HG02798 (cell line): ENCODE results near the gene SDC4.

ENCODE experiments used
- ATAC-seq: cut with Tn5 transposase; IDR thresholded peaks from one replicate; pipeline ENCODE4 v1.9.1; 2021; ENCODE audit warnings: mild to moderate bottlenecking; ENCODE audit not compliant: unreplicated experiment, poor library complexity

Gene SDC4

DNA sequence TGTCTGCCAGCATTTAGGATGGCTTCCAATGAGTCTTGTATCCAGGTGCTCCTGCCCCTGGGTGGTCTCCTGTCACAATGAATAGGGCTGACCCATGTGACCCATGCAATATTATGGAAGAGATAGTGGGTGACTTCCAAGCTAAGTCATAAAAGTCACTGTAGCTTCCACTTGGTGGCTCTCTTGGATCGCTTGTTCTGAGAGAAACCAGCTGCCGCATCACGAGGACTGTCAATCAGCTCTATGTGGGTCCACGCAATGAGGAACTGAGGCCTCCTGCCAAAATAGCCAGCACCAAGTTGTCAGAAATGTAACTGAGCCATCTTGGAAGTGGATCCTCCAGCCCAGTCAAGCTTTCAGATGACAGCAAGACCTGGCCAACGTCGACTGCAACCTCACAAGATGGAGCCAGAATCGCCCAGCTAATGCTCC lies 25.3 kb downstream of the SDC4 start:
- ATAC-seq = no peak

DNA sequence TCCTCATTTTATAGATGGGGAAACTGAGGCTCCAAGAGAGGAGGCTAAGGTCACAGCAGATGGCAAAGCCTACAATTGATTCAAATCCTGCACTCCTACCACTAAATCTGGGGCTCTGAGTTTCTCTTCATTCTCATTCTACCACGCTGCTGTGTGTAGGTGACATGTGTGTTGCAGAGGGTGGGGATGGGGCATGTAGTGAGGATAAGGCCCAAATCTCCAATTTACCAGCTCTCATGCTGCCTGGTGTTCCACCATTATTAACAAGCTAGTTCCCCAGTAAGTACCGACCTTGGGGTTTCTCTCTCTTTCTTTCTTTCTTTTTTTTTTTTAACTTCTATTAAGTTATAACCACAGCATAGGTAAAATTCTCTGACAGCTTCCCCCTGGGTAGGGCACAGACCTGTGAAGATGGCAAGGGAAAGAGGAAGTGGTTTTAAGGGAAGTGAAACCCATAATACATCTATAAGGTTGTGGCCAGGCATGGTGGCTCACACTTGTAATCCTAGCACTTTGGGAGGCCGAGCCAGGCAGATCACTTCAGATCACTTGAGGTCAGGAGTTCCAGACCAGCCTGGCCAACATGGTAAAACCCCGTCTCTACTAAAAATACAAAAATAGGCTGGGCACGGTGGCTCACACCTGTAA lies 27.2 kb downstream of the SDC4 start:
- ATAC-seq = no peak

DNA sequence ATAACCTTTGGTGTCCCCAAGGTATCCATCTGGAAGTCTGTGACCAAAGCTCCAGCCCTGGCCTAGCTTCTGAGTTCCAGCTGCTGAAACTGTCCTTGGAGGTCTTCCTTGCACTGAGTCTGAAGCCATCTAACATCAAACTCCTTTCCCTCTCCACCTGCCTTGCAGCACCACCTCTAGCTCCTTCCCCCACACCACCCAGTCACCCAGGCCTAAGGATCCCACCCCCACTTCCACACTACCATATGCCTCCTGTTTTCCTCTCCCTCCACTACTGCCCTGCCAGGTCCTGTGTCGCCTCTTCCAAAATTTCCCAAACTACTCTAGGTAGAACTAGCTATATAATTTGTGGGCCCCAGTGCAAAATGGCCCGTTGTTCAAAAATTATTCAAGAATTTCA lies 29.3 kb downstream of the SDC4 start:
- ATAC-seq = no peak

DNA sequence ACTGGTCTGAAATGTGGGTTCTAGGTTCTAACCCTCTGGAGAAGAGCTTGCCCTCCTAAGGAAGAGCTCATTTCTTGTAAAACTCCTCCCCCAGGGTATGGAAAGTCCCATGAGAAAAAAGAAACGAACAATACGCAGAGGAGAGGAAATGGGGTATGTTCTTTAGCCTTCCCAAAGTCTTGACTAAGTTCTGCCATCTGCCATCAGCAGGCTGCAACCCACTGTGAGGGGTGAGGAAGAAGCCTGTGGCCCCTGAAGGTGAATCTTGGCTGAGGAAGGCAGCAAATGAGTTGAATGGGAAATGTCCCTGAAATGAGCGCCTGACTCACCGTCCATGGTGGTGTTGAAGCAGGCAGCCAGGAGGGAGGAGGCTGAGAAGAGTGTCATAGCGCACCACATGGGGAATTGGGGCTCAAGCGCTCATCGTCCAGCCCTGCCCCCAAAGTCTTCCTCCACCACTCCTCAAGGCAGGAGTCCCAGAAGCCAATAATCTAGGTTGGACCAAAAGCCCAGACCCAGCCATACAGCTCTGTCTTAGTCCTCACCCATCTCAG lies 29.8 kb downstream of the SDC4 start:
- ATAC-seq = no peak

DNA sequence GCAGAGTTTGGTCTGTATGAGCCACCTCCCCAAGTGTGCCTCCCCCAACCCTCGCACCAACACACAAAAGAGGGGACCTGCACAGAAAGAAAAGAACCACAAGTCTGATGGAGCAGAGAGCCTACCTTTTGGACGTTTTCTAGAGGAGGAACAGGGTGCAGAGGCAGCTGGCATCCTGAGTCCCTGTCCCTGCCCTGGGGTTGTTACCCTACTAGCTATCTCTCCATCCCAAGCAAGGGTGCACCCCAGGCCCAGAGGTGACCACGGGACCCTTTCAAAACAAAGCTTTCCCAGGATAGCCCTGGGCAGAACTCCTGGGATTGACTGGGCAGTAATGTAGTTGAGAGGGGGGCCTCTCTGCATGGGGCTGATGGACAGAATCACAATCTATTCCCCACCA lies 30.4 kb downstream of the SDC4 start:
- ATAC-seq = no peak

DNA sequence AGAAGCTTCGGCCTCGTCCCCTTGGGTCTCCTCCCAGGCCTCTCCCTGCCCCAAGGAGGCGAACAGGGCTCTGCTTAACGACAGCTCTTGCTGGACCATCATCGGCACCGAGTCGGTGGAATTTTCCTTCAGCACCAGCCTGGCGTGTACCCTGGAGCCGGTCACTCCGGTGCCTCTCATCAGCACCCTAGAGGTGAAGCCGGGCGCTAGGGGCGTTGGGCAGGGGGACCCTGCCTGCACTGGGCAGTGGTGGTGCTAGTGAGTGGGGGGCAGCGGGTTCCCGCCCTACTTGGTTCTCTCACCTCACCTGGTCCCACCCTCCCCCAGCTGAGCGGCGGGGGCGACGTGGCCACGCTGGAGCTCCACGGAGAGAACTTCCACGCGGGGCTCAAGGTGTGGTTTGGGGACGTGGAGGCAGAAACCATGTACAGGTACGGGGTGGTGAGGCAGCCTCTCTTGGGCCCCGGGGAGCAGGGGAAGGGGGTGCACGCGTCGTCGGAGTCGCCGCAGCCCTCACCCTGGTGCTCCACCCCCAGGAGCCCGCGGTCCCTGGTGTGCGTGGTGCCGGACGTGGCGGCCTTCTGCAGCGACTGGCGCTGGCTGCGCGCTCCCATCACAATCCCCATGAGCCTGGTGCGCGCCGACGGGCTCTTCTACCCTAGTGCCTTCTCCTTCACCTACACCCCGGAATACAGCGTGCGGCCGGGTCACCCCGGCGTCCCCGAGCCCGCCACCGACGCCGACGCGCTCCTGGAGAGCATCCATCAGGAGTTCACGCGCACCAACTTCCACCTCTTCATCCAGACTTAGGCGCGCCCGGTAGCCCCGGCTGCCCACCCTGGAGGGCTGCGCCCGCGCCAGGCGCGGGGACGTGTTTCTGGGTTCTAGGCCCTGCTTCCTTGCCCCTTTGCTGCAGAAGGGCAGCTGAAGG lies 31.8 kb downstream of the SDC4 start:
- ATAC-seq = no peak

DNA sequence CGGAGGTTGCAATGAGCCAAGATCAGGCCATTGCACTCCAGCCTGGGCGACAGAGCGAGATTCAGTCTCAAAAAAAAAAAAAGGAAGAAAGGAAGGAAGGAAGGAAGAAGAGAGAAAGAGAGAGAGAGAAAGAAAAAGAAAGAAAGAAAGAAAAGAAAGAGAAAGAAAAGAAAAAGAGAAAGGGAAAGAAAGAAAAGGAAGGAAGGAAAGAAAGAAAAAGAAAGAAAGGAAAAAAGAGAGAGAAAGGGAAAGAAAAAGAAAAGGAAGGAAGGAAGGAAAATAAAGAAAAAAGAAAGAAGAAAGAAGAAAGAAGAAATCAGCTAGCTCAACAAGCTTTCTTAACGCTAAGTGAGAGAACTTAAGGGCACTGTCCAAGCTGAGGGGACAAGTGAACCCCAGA lies 32.6 kb downstream of the SDC4 start:
- no peak for ATAC-seq

DNA sequence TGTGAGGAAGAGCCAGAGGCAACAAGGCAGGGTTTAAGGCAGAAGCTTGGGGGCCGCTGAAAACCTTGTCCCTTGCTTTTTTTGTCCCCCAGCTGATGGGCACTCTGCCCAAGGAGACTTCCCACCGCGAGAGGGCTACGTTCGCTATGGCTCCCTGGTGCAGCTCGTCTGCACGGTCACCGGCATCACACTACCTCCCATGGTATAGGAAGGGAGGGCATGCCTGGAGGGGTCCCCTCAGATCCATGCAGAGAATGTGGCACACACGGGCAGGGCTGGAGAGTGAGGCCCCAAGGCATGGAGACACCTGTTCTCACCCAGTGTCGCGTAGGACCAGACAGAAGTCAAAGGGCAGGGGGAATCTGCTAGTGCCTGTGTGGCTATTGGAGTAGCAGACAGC lies 34.3 kb downstream of the SDC4 start:
- ATAC-seq = no peak

DNA sequence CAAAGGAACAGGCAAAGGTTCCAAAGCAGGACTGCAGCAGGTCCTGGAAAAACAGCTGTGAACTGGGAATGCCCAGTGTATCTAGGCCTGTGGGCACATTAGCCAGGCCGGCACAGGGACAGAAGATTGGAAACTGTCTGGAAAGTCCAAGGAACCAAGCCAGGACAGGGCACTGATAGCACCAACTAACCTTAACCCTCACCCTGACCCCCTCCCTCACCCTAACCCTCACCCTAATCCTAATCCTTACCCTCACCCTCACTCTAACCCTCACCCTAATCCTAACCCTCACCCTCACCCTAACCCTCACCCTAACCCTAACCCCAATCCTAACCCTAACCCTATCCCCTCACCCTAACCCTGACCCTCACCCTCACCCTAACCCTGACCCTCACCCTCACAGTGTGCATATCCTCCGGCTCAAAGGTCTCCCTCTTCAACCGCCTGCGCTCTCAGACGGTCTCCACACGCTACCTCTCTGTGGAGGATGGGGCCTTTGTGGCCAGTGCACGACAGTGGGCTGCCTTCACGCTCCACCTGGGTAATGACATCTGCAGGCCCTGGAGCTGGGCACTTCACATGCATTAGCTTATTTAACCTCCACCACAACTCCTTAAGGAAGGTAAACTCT lies 35.0 kb downstream of the SDC4 start:
- no peak for ATAC-seq

DNA sequence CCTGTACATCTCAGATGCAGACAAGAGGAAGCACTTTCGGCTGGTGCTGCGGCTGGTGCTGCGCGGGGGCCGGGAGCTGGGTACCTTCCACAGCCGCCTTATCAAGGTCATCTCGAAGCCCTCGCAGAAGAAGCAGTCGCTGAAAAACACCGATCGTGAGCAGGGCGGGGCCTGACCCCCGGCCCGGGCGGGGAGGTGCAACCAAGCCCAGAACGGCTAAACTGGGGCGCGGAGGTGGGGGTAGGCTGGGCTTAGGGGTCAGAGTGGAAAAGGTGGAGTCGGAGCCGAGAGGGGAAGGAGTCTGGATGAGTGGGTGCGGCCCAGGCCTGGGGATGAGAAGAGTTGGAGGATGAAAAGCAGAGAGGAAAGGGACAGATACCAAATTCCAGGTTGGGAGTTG lies 36.0 kb downstream of the SDC4 start:
- no peak for ATAC-seq

DNA sequence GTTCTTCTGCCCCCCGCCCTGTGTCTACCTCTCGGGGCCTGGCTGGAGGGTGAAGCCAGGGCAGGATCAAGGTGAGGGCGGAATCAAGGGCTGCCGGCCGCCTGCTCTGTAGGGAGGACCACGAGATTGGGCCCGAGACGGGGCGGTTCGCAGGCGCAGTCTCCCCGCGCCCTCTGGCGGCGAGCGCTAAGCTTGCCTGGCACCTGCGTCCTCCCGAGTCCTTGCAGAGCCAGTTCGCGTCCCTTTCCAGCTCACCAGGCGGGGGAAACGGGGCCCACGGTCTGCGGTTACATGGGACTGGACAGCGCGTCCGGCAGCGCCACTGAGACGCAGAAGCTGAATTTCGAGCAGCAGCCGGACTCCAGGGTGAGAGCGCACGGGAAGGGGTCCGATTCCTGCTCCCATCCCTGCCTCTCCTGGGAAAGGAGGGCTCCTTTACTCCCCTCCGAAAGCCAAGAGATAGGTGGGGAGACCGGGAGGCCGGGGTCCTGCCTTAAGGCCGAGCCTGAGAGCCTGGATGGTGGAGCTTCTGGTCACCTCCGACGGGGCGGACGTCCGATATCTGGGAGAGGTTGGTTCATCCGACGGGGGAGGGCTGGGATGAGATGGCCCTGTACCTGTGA lies 36.5 kb downstream of the SDC4 start:
- no peak for ATAC-seq

DNA sequence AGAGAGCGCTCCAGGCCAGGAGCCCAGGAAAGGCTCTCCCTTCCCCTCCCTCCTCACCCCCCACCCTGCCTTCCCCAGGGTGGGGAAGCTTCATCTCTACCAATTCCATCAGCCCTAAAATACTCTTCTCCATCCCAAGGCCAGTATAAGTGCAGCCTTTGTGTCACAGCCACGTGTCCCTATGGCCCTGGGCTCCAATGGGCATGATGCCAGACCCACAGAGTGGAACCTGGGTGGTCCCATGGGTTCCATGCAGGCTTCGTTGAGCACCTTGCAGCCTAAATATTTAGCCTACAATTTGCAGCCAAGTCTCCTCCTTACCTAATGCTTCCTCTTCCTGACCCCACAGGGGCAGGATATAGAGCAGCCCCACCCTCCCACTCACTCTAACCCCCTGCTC lies 39.1 kb downstream of the SDC4 start:
- no peak for ATAC-seq

DNA sequence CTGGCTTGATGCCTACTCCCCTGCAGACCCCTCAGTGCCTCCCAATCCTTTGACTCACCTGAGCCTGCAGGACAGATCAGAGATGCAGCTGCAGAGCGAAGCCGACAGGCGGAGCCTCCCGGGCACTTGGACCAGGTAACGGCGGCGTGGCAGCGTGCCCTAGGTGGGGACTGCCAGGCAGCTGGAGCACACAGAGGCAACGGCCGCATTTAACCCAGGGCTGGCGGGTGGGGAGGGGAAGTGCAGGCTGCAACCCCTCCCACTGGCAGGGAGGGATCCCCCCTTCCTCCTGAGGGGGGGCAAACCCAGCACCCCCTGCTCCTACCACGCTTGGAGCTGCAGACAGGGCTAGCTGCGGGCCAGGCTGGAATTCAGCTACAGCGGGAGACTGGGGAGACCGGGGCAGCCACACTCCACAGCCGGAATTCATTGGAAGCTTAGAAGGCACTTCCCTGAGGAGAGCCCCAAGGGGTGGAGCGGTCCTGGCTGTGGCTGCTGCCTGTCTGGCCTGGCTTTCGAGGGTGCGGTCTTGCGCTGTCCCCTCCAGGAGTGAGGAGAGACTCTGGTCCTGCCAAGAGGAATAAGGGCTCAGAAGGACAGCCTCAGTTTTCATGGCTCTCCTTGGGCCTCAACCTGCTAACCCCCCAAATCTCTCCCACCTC lies 40.0 kb downstream of the SDC4 start, which contains the start of gene MATN4:
Gene MATN4 (minus strand): TSS at position 183 of the 662 bp plus-strand sequence. CDS start 2,717 bp downstream, outside the sequence.
- no peak for ATAC-seq

DNA sequence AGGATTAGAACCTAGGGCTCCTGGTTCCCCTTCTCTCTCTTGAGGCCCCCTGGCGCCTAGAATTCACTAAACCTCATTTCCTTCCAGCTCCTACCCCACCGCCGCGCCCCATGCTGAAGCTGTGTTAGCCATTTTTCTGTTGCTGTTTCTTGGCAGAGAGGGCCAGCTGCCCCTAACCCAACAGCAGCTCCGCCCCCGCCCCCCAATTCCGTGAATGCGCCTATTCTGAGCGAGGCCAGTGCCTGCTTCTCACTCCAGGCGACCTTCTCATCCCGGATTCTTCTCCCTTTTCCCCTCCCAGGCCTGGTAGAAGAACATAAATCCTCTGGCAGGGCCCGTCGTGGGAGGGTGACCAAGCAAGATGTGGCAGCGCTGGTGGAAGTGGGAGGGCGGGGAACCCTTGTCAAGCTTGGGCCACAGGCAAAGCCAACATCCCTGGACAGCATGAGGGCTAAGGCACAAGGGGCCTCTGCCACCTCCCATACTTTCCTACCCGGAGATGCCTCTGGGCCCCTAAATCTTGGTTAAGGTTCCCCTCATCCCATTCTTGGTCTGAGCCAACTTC lies 41.1 kb downstream of the SDC4 start:
- ATAC-seq = no peak

DNA sequence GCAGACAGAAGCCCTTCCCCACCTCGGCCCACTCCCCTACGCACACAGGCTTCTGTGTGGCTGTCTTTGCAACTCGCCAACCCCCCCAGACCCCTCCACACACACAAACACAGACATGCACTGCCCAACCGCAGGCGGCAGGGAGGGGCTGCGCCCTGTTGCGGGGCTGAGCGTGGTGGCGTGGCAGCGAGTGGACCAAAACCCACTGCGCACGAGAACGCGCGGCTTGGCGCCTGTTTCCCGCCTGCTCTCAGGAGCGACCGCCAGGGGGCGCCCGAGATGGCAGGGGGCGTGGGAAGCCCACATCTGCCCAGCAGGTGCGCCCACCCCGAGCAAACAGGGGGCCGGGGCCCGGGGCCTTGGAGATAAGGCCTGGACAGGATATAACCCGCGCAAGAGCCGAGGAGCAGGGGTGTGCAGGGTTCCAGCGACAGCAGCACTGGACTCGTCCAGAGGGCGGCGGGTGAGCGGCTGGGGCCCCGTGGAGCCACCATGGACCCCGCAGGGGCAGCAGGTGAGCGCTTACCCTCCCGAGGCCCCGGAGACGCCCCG lies 41.7 kb downstream of the SDC4 start, which contains the start of gene RBPJL:
Gene RBPJL (plus strand): TSS at position 410 of the 552 bp plus-strand sequence. CDS start 83 bp downstream, at position 493.
- ATAC-seq = no peak

DNA sequence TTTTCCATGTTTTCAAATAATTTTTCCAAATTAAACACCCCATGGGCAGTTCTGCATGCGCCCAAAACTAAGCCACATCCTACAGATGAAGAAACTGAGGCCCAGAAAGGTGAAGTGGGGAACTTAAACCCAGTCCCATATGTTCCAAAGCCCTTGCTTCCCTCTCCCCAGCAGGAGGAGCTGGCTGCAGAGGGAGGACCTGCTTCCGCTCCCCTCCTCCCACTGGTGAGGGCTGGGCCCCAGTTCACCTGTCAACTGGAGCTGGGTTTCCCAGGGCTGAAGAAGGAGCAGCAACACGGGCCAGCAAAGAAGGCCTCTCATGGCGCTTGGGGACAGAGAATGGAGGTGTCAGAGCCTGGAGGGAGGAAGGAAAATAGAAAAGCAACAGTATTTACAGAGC lies 43.0 kb downstream of the SDC4 start:
- ATAC-seq = no peak

DNA sequence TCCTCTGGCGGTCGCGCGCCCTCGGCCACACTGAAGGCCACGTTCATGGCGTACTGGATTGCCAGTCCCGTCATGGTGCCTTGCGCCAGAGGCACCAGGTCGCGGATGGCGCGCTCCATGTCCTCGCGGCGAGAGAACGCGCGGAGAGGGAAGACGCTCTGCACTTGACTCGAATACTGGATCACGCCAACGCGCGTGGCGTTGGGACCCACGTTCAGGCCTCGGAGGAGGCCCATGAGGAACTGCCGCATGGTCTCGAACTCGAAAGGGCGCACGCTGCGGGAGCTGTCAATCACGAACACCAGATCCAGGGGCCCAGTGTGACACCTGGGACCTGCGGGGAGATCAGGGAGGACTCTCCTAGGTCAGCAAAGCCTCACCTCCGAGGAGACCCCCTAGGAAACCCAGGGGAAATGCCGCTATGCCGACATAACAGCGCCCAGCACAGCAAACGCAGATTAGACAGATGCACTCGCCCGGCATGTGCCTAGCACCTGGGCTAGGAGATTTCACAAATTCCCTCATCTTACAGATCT lies 43.7 kb downstream of the SDC4 start:
- no peak for ATAC-seq

DNA sequence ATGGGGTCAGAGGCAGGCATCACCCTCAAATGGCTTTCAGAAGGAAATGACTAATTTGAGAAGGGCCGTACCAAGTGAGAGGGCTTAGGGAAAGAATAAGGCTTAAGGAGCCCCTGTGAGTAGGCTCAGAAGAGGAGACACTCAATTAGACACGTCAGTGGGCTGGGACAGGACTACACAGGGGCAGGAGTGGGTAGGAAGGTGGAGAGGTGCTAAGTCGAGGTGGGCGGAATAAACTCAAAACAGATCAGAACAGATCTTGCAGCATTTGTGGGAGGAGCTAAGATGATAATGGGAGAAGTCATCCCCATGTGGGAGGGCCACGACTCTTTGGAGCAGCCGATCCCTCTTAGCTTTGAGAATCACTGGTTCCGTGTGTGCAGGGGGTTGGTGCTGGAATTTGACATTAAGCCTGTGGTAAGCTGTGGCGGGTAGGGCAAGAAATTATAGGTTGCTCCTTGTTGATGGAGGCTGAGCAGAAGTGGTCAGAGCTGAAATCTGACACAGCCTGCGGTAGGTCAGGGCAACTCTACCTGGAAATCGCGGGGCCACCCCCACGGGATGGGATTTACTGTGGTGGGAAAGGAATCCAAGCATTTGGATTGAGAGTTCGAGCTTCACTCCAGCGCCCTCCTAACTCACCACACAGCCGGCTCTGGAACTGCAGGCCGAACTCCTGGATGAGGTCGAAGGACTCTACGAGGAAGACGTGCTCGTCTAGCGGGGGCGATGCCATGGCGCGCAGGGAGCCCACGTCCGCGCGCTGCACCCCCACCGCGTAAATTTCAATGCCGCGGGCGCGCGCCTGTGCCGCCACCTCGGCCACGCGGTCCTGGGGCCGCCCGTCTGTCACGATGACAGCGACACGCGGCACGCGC lies 44.4 kb downstream of the SDC4 start:
- no peak for ATAC-seq
